HepG2 (cell line): Measurements from ENCODE around the gene POLN. TPM values are rescaled to one million over a fixed set of nuclear protein-coding genes. Genes with fewer than 3 reads are reported as not detected.

ENCODE experiments used
- ATAC-seq: fragments of 200-7000 bp; cut with Tn5 transposase; 3 replicates; pipeline ENCODE4 v1.9.1; 2020; ENCODE audit warnings: mild to moderate bottlenecking, moderate library complexity
- BruUV-seq: library from RNA; stranded (reverse); fragments of 400-500 nt; replicated peaks from 2 replicates; lab custom pipeline; 2021; lab: Mats Ljungman, UMichigan
- CTCF ChIA-PET: fragments of 300-600 bp; formaldehyde crosslinking; extraction: SDS; loops from one replicate; lab custom pipeline; 2021; ENCODE audit warnings: low total read pairs, inconsistent platforms, low intra/inter-chr PET ratio; lab: Yijun Ruan, JAX
- POLR2A ChIA-PET: fragments of 350-600 bp; sonication (Branson Sonifier 250); formaldehyde crosslinking; loops from one replicate; lab custom pipeline; 2020; ENCODE audit warnings: antibody characterized with exemption, inconsistent platforms; lab: Yijun Ruan, JAX
- DNase-seq: peaks from one replicate; pipeline ENCODE4 v3.0.0-alpha.2; 2015; ENCODE audit warnings: low spot score
- FAIRE-seq: peaks from 3 replicates; lab custom pipeline; 2011; peaks lifted over from hg19 to GRCh38; lab: Jason Lieb, UNC
- H2AFZ ChIP-seq: one replicate; pipeline ENCODE4 v1.6.1; 2011; ENCODE audit warnings: low read length, inconsistent platforms
- H3K27ac ChIP-seq: fragments of 300-600 bp; 3 replicates; pipeline ENCODE4 v1.8.0; 2011; ENCODE audit warnings: mixed run types, mild to moderate bottlenecking, mixed read lengths, low read length, inconsistent platforms; ENCODE audit not compliant: insufficient read depth; ENCODE audit errors: extremely low read length
- H3K27me3 ChIP-seq, 2 experiments: fragments of 200-600 bp in 1 of 2; 2 replicates in 1 of 2; 3 replicates in 1 of 2; pipeline versions ENCODE4 v1.6.0 to v1.8.0; 2011; ENCODE audit warnings: low read length in 2 of 2, mild to moderate bottlenecking in 2 of 2, moderate library complexity in 2 of 2, inconsistent platforms in 1 of 2; ENCODE audit not compliant: insufficient read depth in 2 of 2, control insufficient read depth in 1 of 2
- H3K36me3 ChIP-seq, 2 experiments: fragments of 200-600 bp in 1 of 2; replicated peaks in 1 of 2; 2 replicates in 1 of 2; 3 replicates in 1 of 2; pipeline versions ENCODE4 v1.5.1 to v1.8.0; 2011; ENCODE audit warnings: low read length in 2 of 2, inconsistent platforms in 1 of 2; ENCODE audit not compliant: insufficient read depth in 2 of 2, control insufficient read depth in 1 of 2
- H3K4me1 ChIP-seq: 2 replicates; pipeline ENCODE4 v1.5.1; 2012; ENCODE audit warnings: low read length, inconsistent platforms; ENCODE audit not compliant: insufficient read depth
- H3K4me2 ChIP-seq: 2 replicates; pipeline ENCODE4 v1.6.0; 2011; ENCODE audit warnings: low read depth, low read length, inconsistent platforms
- H3K4me3 ChIP-seq, 3 experiments: fragments of 200-600 bp in 1 of 3; sonication (generic), shearing (Covaris generic) in 1 of 3; replicated peaks in 1 of 3; 2 replicates each; pipeline ENCODE4 v1.5.1; 2011 to 2016; ENCODE audit warnings: low read length in 3 of 3, inconsistent platforms in 2 of 3, low read depth in 2 of 3, mild to moderate bottlenecking in 2 of 3, control low read depth in 1 of 3, mixed read lengths in 1 of 3; ENCODE audit not compliant: insufficient read depth in 1 of 3
- H3K79me2 ChIP-seq: one replicate; pipeline ENCODE4 v1.6.1; 2011; ENCODE audit warnings: low read length, inconsistent platforms; ENCODE audit not compliant: insufficient read depth
- H3K9ac ChIP-seq: 2 replicates; pipeline ENCODE4 v1.6.0; 2011; ENCODE audit warnings: mild to moderate bottlenecking, low read depth, low read length, inconsistent platforms; ENCODE audit not compliant: insufficient read depth
- H3K9me3 ChIP-seq: 2 replicates; pipeline ENCODE4 v1.5.1; 2012; ENCODE audit warnings: mild to moderate bottlenecking, low read length
- H4K20me1 ChIP-seq: 2 replicates; pipeline ENCODE4 v1.6.0; 2011; ENCODE audit warnings: inconsistent platforms, mild to moderate bottlenecking, low read length, moderate library complexity; ENCODE audit not compliant: insufficient read depth
- EP300 ChIP-seq, 3 experiments: sonication (generic) in 1 of 3; formaldehyde crosslinking in 1 of 3; IDR thresholded peaks; 2 replicates each; pipeline versions ENCODE4 v1.5.1 to v1.6.1; 2011 to 2020; ENCODE audit warnings: low read depth in 2 of 3, low read length in 2 of 3, borderline replicate concordance in 1 of 3, improper control_type of control experiment in 1 of 3, mild to moderate bottlenecking in 1 of 3, missing genetic modification reagents in 1 of 3, moderate library complexity in 1 of 3
- KLF15 ChIP-seq: sonication (generic); formaldehyde crosslinking; IDR thresholded peaks from 2 replicates; pipeline ENCODE4 v1.8.1; 2023; ENCODE audit warnings: borderline replicate concordance, mild to moderate bottlenecking, inconsistent platforms, missing genetic modification reagents, mixed read lengths
- MBNL3 ChIP-seq: fragments of 250-450 bp; sonication (Bioruptor Pico); conservative IDR thresholded peaks from 2 replicates; pipeline ENCODE4 v1.8.0; 2022; ENCODE audit warnings: mild to moderate bottlenecking, inconsistent platforms
- NR2F2 ChIP-seq: IDR thresholded peaks from 2 replicates; pipeline ENCODE4 v1.6.1; 2012; ENCODE audit warnings: low read depth, inconsistent platforms, borderline replicate concordance
- NR3C1 ChIP-seq: sonication (generic); formaldehyde crosslinking; IDR thresholded peaks from 2 replicates; pipeline ENCODE4 v1.4.0; 2020; ENCODE audit warnings: missing genetic modification reagents
- SRY ChIP-seq: sonication (generic); formaldehyde crosslinking; IDR thresholded peaks from 2 replicates; pipeline ENCODE4 v1.8.0; 2022; ENCODE audit warnings: mild to moderate bottlenecking, missing genetic modification reagents
- TEAD3 ChIP-seq: optimal IDR thresholded peaks from 2 replicates; pipeline ENCODE3; 2016; ENCODE audit warnings: borderline replicate concordance
- ZBTB21 ChIP-seq: sonication (generic); formaldehyde crosslinking; IDR thresholded peaks from 2 replicates; pipeline ENCODE4 v1.4.0; 2020; ENCODE audit warnings: missing genetic modification reagents
- ZNF224 ChIP-seq: sonication (generic); formaldehyde crosslinking; IDR thresholded peaks from 2 replicates; pipeline ENCODE4 v1.5.0; 2020; ENCODE audit warnings: mild to moderate bottlenecking, missing genetic modification reagents
- ZNF225 ChIP-seq: sonication (generic); formaldehyde crosslinking; IDR thresholded peaks from 2 replicates; pipeline ENCODE4 v1.4.0; 2020; ENCODE audit warnings: mild to moderate bottlenecking, missing genetic modification reagents
- ZNF614 ChIP-seq: IDR thresholded peaks from 2 replicates; pipeline ENCODE4 v1.6.1; 2018; ENCODE audit warnings: missing biosample characterization, missing genetic modification reagents, inconsistent platforms, borderline replicate concordance
- WGBS: methylation state at CpG from one replicate; pipeline ENCODE4 v1.1.6; 2017; ENCODE audit warnings: low lambda C conversion rate; 5-methylcytosine and 5-hydroxymethylcytosine counted together
- in situ Hi-C: cut with HindIII; loops from 2 replicates; pipeline ENCODE4 v1.10.0; 2017; ENCODE audit warnings: low pct_unique_long_range_greater_than_20kb; ENCODE audit not compliant: extremely low pct_ligation_motif_present
- intact Hi-C: fragments of 100-400 bp; cut with micrococcal nuclease; formaldehyde crosslinking; loops from one replicate; pipeline ENCODE4 v1.10.0; 2022; ENCODE audit not compliant: unreplicated experiment
- polyA plus RNA-seq, 8 experiments: library from polyadenylated mRNA; depleted of rRNA in 3 of 8; stranded (reverse) in 7 of 8; unstranded in 1 of 8; fragments of >200 nt; fragmentation: Illumina TruSeq in 4 of 8; extraction: Trizol in 4 of 8; gene quantifications; 2 replicates each; pipeline versions ENCODE4 v1.2.1 to v1.2.3, GENCODE V29; 2011 to 2016; ENCODE audit warnings: low read depth in 4 of 8, missing spikeins in 1 of 8, mixed read lengths in 1 of 8; ENCODE audit not compliant: insufficient read depth in 1 of 8
- total RNA-seq, 5 experiments: library from RNA; depleted of rRNA; stranded (reverse); fragments of >200 nt; fragmentation: Illumina TruSeq; extraction: Trizol; gene quantifications; 2 replicates each; pipeline ENCODE4 v1.2.3, GENCODE V29; 2016; ENCODE audit warnings: low read depth in 1 of 5
- TF ChIP-seq, protein P1 (sequence below): sonication (generic); formaldehyde crosslinking; IDR thresholded peaks from 2 replicates; pipeline ENCODE4 v1.8.0; 2022; ENCODE audit warnings: missing genetic modification reagents, mild to moderate bottlenecking, moderate library complexity, borderline replicate concordance
- TF ChIP-seq, protein P2 (sequence below): sonication (generic); formaldehyde crosslinking; IDR thresholded peaks from 2 replicates; pipeline ENCODE4 v1.4.0; 2020; ENCODE audit warnings: missing genetic modification reagents, low read depth, mild to moderate bottlenecking, borderline replicate concordance
- TF ChIP-seq, protein P3 (sequence below): IDR thresholded peaks from 2 replicates; pipeline ENCODE4 v1.6.1; 2016; ENCODE audit warnings: missing biosample characterization, missing genetic modification reagents, low read depth
- TF ChIP-seq, protein P4 (sequence below): sonication (generic); formaldehyde crosslinking; IDR thresholded peaks from 2 replicates; pipeline ENCODE4 v1.4.0; 2020; ENCODE audit warnings: missing genetic modification reagents

The POLN gene
- total and polyA plus RNA-seq, 2 of the 13 experiments (the other 11 are each of a cell fraction or from before 2014, with no cell fraction given) = 0.93 to 1.5 TPM

DNA sequence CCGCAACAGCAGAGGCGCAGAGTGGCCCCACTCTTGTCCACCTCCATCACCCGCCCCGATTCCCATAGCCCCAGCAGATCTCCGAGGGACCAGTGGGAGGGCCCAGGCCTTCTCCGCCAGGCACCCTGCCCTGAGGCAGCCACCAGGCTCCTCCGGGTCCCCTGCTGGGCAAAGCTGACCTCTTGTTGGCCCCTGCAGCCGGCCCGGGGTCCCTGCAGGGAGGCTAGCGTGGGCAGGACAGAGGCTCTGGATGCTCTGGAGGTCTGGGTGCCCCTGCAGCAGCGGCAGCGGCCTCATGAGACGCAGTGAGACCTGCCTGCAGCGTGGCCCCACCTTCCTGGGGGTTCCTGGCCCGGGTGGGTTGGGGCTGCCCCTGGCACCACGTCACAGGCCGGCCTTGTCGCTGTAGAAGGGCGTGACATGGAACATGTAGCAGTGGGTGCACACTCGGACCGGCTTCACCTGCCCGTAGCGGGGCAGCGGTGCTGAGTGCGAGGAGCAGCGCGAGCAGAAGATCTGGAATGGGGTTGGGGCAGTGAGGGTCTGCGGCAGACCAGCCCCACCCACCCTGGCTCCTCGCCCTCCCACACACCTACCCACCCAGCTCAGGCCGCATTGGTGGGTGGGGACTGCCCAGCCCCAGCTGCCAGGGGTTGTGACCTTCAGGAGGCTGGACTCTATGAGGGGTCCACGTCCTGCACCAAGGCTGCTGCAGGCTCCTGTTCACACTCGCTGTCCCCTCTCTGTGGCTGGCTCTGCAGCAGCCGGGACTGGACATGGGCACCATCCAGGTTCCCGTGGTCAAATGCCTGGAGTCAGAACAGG, 28.6 kb upstream of the POLN start:
- no peaks in the 10 kb centered on the region for H3K79me2 ChIP-seq
- in situ Hi-C loops = no loop called here
- H3K4me2 ChIP-seq = no peak overlapping the region
- H3K4me3 ChIP-seq = no peak overlapping the region
- no peaks in the 10 kb centered on the region for H3K9me3 ChIP-seq
- H3K9ac ChIP-seq = no peak overlapping the region
- DNase-seq = no peak
- FAIRE-seq = no peak
- no peaks in the 10 kb centered on the region for H4K20me1 ChIP-seq
- CTCF ChIA-PET = no interaction called here
- no peak overlapping the region for H3K27ac ChIP-seq
- no peak overlapping the region for H2AFZ ChIP-seq
- H3K4me1 ChIP-seq = no peaks in the 10 kb centered on the region
- ATAC-seq = no peak
- TF ChIP-seq TEAD3 (CRISPR knock-in tag) (no peak), SRY (CRISPR knock-in tag) (no peak), ZBTB21 (CRISPR knock-in tag) (no peak), MBNL3 (CRISPR knock-in tag) (no peak), EP300 (IDR thresholded peaks at IDR 0.05; ENCODE audit: low read depth in 2 of 2, low read length in 2 of 2) (no peak), EP300 (CRISPR knock-in tag; IDR thresholded peaks at IDR 0.05; ENCODE audit: borderline replicate concordance) (no peak), ZNF224 (no peak), KLF15 (CRISPR knock-in tag) (no peak), NR2F2 (no peak), NR3C1 (CRISPR knock-in tag) (no peak), ZNF614 (CRISPR knock-in tag) (no peak), ZNF225 (CRISPR knock-in tag) (no peak)
- TF ChIP-seq, protein P1, sequence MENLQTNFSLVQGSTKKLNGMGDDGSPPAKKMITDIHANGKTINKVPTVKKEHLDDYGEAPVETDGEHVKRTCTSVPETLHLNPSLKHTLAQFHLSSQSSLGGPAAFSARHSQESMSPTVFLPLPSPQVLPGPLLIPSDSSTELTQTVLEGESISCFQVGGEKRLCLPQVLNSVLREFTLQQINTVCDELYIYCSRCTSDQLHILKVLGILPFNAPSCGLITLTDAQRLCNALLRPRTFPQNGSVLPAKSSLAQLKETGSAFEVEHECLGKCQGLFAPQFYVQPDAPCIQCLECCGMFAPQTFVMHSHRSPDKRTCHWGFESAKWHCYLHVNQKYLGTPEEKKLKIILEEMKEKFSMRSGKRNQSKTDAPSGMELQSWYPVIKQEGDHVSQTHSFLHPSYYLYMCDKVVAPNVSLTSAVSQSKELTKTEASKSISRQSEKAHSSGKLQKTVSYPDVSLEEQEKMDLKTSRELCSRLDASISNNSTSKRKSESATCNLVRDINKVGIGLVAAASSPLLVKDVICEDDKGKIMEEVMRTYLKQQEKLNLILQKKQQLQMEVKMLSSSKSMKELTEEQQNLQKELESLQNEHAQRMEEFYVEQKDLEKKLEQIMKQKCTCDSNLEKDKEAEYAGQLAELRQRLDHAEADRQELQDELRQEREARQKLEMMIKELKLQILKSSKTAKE (CRISPR knock-in tag) = no peak
- TF ChIP-seq, protein P2, sequence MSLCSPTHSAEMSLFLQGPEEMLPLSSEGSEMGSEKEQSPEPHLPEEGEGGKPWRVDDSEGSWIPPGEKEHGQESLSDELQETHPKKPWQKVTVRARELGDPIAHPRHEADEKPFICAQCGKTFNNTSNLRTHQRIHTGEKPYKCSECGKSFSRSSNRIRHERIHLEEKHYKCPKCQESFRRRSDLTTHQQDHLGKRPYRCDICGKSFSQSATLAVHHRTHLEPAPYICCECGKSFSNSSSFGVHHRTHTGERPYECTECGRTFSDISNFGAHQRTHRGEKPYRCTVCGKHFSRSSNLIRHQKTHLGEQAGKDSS = no peak
- TF ChIP-seq, protein P3, sequence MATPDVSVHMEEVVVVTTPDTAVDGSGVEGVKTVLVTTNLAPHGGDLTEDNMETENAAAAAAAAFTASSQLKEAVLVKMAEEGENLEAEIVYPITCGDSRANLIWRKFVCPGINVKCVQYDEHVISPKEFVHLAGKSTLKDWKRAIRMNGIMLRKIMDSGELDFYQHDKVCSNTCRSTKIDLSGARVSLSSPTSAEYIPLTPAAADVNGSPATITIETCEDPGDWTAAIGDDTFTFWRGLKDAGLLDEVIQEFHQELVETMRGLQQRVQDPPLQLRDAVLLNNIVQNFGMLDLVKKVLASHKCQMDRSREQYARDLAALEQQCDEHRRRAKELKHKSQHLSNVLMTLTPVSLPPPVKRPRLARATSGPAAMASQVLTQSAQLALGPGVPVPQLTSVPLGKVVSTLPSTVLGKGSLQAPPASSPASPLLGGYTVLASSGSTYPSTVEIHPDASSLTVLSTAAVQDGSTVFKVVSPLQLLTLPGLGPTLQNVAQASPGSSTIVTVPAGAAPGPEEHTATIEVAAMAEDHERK = no peak
- TF ChIP-seq, protein P4, sequence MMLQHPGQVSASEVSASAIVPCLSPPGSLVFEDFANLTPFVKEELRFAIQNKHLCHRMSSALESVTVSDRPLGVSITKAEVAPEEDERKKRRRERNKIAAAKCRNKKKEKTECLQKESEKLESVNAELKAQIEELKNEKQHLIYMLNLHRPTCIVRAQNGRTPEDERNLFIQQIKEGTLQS (CRISPR knock-in tag) = no peak
- no peaks in the 10 kb centered on the region for H3K36me3 ChIP-seq
- 28% methylated on average over 9 of the region's 34 CpGs for WGBS
- no TSS peak for BruUV-seq
- POLR2A ChIA-PET = no interaction called here
- peaks cover 24 to 79% of the 10 kb centered on the region in 2 experiments; a peak in 4 of 5 replicates for H3K27me3 ChIP-seq
- intact Hi-C loops = no loop called here
